OCI-M2 (cell line): ENCODE results near the gene MIPEP.
"Not testable (repeated sequence)": the region's sequence is repeated elsewhere in the genome, so short reads cannot be mapped to it uniquely, and the experiment has no call there.

ENCODE experiments used
- DNase-seq: peaks from one replicate; lab custom pipeline; 2025; ENCODE audit not compliant: unreplicated experiment; lab: John Stamatoyannopoulos, UW

The MIPEP gene

DNA sequence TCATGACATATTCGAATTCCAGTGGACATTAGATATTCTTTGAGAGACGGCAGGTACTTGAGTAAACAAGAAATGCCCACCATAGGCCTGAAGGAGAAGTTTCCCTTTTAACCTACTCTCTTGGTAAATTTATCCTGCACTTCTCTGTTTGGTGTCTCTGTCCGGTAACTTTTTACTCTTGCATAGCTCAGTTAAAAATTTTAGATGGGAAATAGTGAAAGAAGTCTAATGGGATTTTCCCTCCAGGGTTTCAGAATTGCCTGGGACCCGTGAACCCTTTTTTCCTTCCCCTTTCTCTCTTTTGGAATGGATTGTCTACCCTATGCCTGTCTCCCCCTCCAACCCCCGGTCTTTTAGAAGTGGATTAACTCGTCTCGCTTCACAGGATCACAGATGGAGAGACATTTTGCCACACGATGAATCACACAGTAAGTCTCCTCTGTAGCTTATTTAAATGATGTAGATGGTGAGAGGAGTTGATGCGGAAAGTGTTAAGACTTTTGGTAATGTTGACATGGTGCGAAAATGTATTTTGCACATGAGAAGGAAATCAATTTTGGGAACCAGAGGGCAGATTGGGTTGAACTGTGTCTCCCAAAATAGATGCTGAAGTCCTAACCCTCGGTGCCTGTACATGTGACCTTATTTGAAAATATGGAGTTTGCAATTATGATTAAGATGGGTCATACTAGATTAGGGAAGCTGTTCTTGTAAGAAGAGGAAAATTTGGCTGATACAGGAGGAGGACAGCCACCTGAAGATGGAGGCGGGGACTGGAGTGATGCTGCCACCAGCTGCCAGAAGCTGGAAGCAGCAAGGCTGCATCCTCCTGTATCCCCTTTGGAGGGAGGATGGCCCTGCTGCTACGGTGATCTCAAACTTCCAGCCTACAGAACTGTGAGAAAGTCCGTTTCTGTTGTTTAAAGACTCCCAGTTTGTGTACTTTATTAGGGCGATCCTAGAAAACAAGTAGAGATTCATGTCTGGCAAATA lies 711 bp upstream of the MIPEP start:
- DNase-seq: no peak

DNA sequence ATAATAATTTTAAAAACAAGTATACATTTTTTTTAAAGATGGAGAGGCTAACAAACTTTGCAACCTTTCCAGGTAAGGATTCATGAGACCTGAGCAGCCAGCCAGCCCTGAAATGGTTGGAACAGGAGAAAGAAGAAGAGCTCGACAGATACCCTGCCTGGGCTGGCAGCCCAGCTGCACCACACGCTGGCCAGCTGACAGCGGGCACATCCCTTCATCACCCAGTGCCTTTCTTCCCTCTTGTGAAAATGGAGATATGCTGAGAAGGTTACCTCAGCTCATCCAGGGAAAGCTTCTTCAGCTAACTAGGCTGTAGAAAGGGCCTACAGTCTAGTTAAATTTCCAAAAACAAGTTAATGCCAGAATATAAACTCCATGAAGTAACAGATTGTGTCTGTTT lies 4.8 kb downstream of the MIPEP start:
- not testable (repeated sequence) for DNase-seq

DNA sequence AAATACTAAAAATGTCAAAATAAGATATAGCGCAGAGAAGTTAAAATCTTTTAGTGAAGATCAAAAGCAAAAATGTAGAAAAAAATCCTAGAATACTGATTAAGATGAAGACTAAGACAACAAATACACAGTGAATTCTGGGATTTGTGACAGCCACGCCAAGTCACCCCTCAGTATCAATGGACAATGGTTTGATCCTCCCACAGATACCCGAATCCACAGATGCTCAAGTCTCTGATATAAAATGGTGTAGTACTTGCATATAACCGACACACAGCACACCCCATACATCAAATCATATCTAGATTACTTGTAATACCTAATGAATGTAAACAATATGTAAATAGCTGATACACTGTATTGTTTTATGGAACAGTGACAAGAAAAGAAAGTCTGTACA lies 5.9 kb downstream of the MIPEP start:
- DNase-seq: no peak

DNA sequence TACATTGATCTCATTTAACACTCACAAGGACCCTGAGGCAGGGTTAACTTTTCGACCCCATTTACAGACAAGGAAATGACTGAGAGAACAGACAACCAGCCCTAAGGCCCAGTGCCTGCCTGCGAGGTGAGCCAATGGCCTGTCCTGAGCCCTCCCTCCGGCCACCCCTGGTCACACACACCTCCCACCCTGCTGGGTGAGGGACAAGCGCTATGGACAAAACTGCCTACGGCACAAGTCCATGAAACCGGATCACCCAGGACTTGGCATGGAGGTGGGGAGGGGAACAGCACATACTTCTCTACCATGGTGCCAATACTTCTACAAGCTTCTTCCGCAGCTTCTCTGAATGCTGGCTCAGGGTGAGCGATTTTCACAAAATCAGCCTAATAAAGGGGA lies 7.8 kb downstream of the MIPEP start:
- not testable (repeated sequence) for DNase-seq

- not testable (repeated sequence) for DNase-seq
These were observed 8.5 kb downstream of the MIPEP start for GRCh38 chr13:23880493-23881401.

DNA sequence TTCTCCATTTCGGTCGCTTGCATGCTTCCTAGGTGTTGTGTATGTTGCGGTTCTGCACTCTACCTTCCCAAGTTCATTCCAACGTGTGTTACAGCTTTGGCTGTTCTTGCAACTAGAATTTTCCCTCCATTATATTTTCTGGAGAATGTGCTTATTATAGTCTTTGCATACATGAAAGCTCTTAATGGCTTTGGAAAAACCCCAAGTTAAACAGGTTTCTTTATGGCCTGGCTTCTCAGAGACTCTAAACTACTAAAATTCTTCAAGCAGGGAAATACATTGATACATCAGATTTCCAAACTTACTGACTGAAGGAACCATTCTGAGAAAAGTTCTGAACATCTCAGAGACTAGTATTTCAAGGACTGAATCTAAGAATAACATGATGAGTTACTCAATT lies 11.9 kb downstream of the MIPEP start:
- no peak for DNase-seq

DNA sequence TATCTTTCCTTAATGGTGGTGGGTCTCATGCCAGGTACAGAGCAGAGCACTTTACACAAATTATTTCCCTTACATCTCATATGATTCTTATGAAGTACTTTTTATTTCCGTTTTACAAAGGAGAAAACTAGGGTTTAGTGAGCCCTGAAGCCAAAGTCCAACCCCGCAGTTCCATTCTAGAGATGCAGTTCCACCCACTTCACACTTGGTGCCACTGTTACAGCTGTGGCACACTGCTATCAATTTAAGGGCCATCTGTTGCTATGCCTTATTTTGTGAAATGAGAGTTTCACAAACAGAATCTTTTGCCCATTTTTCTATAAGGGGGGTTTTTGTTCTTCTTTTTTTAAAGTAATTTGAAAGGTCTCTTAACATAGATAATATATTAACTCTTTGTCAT lies 12.9 kb downstream of the MIPEP start:
- no peak for DNase-seq

- no peak for DNase-seq
These were observed 17.5 kb downstream of the MIPEP start for GRCh38 chr13:23871616-23872220.

GRCh38 chr13:23870356-23871140 lies 18.7 kb downstream of the MIPEP start:
- DNase-seq: no peak

DNA sequence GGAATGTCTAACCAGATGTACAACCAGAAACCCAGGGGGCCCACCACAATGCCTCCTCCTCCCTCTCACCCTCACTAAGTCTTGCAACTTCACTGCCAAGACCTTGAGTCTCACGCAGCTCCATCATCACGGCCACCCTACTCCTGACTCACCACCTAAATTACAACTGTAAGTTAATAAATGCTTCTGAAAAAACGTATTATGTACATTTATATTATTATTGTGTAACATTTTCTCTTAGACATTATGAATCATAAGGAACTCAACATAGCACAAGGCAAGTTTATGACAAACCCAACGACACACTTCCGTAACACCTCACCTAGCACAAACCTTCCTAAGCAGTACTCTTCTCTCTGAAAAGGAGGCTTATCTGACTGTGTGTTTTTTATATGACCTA lies 20.7 kb downstream of the MIPEP start:
- no peak for DNase-seq

DNA sequence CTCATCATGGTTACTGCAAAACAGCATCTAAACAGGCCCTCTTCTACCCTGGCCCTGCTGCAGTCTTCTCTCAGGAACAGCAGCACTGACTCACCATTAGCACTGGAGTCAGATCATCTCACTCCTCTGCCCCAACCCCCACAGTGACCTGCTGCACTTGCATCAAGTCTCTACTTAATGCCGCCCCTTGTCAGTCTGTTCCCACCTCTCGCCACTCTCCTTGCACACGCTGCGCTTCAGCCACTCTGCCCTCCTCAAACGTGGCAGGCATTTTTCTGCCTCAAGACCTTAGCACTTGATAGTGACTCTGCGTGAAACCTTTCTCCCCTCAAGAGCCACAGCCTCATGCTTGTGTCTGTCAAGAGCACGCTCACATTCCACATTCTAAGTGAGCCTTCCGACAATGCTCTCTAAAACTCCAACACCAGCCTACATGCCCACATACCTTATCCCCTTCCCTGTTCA lies 22.1 kb downstream of the MIPEP start:
- no peak for DNase-seq

DNA sequence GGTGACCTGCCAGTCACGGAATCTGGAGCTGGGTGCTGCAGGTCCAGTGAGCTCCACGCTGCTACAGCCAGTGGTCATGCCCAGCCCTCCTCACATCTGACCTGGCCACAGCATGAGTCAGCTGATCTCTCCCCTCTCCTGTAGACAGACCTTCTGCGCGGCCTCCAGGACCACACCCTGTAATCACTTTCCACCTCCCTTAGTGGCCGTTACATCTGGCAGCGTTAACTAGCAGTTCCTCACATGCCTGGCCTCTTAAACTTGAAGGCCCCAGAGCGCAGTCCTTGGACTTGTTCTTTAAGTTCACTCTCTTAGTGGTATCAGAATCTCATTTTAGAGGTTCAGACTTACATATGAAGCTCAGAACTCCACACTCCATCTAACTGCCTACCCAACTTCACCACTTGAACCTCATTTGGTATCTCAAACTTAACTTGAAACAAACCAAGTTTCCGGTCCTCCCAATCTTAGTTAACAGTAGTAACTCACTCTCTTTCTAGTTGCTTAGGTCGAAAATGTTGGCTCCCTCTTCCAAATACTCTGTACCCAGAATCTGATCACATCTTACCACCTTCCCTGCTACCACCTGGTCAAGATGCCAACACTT lies 22.7 kb downstream of the MIPEP start:
- no peak for DNase-seq

- DNase-seq: no peak
These were observed 23.3 kb downstream of the MIPEP start for GRCh38 chr13:23865906-23866305.

- no peak for DNase-seq
These were observed 24.2 kb downstream of the MIPEP start for GRCh38 chr13:23865026-23865425.

DNA sequence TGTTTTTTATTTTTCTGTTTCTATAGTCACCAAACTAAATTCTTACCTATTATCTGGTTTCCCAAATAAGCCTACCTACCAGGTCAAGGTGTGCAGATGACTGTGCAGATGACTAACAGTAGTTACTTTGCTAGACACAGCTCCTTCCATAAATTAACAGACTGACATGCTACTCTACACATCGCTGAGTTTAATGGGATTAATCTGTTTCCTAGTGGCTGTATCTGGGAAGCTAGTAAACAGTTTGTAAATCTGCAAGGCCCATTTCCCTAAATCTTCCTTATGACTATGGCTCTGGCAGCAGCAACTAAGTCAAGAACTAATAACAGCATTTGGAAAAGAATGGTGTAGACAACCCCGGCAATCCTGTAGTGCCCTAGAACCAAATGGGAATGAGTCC lies 27.9 kb downstream of the MIPEP start:
- DNase-seq: no peak

DNA sequence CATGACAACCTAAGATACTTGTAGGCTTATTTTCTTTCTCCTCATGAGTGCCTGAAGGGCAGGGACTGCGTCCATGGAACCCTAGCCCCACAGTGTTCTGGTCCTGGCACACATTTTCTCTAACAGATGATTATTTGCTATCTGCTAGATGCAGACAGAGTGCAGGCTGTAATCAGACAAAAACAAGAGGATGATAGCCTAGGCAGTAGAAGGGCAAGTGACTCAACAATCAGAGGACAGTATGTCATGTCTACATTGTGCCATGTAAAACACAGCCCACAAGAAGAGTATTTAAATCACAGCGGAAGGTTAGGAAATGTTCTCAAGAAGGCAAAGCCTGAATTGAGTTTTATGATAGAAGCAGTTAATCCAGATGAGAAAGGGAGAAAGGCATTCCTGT lies 29.3 kb downstream of the MIPEP start:
- DNase-seq: no peak

DNA sequence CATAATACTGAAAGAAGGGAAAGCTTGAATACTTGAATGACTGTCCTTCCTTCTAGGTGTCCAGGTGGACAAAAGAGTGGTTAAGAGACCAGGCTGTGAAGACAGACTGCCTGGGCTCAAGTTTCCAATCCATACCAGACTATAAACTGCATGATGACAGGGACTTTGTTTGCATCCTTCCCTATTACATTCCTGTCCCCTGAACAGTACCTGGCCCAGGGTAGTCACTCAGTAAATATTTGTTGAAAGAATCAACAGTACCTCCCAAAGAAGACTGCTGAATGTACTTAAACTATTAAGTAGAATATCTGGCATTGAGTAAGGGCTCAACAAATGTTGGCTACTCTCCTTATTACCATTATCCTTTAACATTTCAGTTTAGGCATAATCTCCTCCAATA lies 29.7 kb downstream of the MIPEP start:
- no peak for DNase-seq

DNA sequence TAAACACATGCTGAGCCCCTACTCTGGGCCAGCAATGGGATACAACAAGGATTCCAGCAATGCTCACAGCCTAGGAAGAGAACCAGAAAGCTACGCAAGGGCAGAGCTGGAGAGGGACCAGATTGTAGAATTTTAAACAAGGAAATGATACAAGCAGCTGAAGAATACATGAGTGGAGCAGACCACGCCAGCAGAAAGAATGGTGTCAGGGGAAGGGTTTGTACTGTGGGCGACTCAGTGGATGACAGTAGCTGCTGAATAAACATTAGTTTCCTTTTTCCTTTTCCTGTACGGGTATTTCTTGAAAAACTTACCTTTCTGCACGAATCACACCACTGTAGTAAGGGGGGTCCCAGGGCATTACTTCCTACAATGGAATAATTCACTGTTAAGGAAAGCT lies 30.7 kb downstream of the MIPEP start:
- no peak for DNase-seq

- DNase-seq: no peak
These were observed 33.0 kb downstream of the MIPEP start for GRCh38 chr13:23856008-23856750.
